Lower lobe of right lung (tissue), 2 donors: ENCODE results near the gene GLB1L2. TPM values are rescaled to one million over a fixed set of nuclear protein-coding genes. Genes with fewer than 3 reads are reported as not detected.

ENCODE experiments used
- ATAC-seq, 2 donors: fragments of 200-7000 bp; cut with Tn5 transposase; one replicate each; pipeline ENCODE4 v1.9.1; 2020 to 2022; ENCODE audit warnings: mild to moderate bottlenecking in 2 of 2, moderate library complexity in 2 of 2
- DNase-seq: peaks from one replicate; pipeline ENCODE4 v3.0.0-alpha.2; 2020
- H3K27ac ChIP-seq: fragments of 200-600 bp; one replicate; pipeline ENCODE4 v1.8.0; 2022
- H3K27me3 ChIP-seq: fragments of 200-600 bp; one replicate; pipeline ENCODE4 v1.8.0; 2022; ENCODE audit warnings: low read depth
- H3K36me3 ChIP-seq: fragments of 200-600 bp; one replicate; pipeline ENCODE4 v1.8.0; 2022; ENCODE audit warnings: mild to moderate bottlenecking
- H3K4me1 ChIP-seq: fragments of 200-600 bp; one replicate; pipeline ENCODE4 v1.8.0; 2022
- H3K4me3 ChIP-seq: fragments of 200-600 bp; one replicate; pipeline ENCODE4 v1.8.0; 2022; ENCODE audit warnings: mild to moderate bottlenecking
- H3K9me3 ChIP-seq: fragments of 200-600 bp; one replicate; pipeline ENCODE4 v1.8.0; 2022
- intact Hi-C: fragments of 100-400 bp; cut with DNase I; formaldehyde crosslinking; loops from one replicate; pipeline ENCODE4 v1.11.0; 2022
- total RNA-seq: library from RNA; stranded (reverse); fragmentation: NEBNext Ultra II Directional; extraction: Animal tissue kit (Norgen Biotek cat#: 25700); gene quantifications from one replicate; pipeline ENCODE4 v1.2.1, GENCODE V29; 2021
- TF ChIP-seq, protein P1 (sequence below): fragments of 200-600 bp; IDR thresholded peaks from one replicate; pipeline ENCODE4 v1.8.0; 2022; ENCODE audit warnings: antibody characterized with exemption, mild to moderate bottlenecking
- donor health status: DM: no; HTN: yes; CAD: no; lungs with severe emphysema.

GLB1L2 gene
- total RNA-seq, 1 donor from 2014 or later, result 5.1 TPM

DNA sequence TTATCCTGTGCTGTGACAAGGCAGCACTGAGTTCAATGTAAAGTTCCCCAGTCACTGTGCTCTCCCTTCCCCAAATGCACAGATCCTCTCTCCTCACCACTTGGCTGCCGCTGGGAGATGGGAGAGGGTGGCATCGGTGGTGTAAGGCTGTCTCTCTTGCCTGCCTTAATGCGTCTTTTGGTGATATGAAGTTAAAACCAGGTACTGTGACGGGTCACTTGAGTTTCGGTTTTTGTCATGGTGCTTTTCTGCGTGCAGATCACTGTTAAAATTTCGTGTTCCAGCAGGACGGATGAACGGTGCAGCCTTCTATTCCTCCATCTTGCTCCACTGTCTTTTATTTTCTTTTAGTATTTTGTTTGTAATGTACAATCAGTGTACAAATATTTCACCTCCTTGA, 18.6 kb downstream of the GLB1L2 start:
- no peaks in the 10 kb centered on the region for H3K36me3 ChIP-seq
- no peak overlapping the region for H3K27ac ChIP-seq
- DNase-seq (no peak), ATAC-seq (no peak)
- H3K4me1 ChIP-seq, result no peaks in the 10 kb centered on the region
- no peaks in the 10 kb centered on the region for H3K27me3 ChIP-seq
- no peaks in the 10 kb centered on the region for H3K9me3 ChIP-seq
- TF ChIP-seq, protein P1, sequence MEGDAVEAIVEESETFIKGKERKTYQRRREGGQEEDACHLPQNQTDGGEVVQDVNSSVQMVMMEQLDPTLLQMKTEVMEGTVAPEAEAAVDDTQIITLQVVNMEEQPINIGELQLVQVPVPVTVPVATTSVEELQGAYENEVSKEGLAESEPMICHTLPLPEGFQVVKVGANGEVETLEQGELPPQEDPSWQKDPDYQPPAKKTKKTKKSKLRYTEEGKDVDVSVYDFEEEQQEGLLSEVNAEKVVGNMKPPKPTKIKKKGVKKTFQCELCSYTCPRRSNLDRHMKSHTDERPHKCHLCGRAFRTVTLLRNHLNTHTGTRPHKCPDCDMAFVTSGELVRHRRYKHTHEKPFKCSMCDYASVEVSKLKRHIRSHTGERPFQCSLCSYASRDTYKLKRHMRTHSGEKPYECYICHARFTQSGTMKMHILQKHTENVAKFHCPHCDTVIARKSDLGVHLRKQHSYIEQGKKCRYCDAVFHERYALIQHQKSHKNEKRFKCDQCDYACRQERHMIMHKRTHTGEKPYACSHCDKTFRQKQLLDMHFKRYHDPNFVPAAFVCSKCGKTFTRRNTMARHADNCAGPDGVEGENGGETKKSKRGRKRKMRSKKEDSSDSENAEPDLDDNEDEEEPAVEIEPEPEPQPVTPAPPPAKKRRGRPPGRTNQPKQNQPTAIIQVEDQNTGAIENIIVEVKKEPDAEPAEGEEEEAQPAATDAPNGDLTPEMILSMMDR, result no peak
- intact Hi-C loops, result no loop called here
- no peak overlapping the region for H3K4me3 ChIP-seq

DNA sequence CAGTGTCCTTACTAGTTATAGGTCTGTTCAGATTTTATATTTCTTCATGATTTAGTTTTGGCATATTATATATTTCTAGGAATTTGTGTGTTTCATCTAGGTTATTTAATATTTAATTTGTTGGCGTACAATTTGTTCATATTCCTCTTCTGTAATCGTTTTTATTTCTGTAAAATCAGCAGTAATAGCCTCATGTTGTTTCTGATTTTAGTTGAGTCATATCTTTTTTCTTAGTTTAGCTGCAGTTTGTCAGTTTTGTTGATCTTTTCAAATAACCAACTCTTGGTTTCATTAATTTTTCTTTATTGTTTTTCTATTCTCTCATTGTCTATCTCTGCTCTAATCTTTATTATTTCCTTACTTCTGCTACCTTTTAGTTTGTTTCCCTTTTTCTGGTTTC, 20.3 kb downstream of the GLB1L2 start:
- no peaks in the 10 kb centered on the region for H3K27me3 ChIP-seq
- no peaks in the 10 kb centered on the region for H3K36me3 ChIP-seq
- TF ChIP-seq, protein P1, result no peak
- no peak overlapping the region for H3K27ac ChIP-seq
- no peaks in the 10 kb centered on the region for H3K9me3 ChIP-seq
- ATAC-seq, result no peak
- no peak overlapping the region for H3K4me3 ChIP-seq
- no peak for DNase-seq
- intact Hi-C loops, result no loop called here
- H3K4me1 ChIP-seq, result no peaks in the 10 kb centered on the region

DNA sequence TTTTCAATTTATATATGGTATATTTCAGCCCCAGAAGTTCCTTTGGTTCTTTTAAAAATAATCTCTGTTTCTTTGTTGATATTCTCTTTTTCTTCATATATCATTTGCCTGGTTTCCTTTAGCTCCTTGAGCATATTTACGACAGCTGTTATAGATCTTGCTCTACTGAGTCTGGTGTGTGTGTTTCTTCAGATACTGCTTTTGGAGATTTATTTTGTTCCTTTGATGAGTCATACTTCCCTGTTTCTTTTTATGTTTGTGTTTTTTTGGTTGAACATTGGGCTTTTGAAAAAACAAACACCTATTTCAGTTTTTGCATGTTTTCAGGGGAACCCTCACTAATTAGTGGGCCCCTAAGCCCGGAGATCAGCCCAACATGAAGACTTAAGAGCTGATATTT, 23.3 kb downstream of the GLB1L2 start:
- H3K9me3 ChIP-seq, result no peaks in the 10 kb centered on the region
- H3K4me3 ChIP-seq, result no peak overlapping the region
- no peaks in the 10 kb centered on the region for H3K36me3 ChIP-seq
- no peak for DNase-seq
- H3K27me3 ChIP-seq, result no peaks in the 10 kb centered on the region
- TF ChIP-seq, protein P1, result no peak
- intact Hi-C loops, result no loop called here
- H3K4me1 ChIP-seq, result peaks cover 2% of the 10 kb centered on the region
- no peak for ATAC-seq
- no peak overlapping the region for H3K27ac ChIP-seq

DNA sequence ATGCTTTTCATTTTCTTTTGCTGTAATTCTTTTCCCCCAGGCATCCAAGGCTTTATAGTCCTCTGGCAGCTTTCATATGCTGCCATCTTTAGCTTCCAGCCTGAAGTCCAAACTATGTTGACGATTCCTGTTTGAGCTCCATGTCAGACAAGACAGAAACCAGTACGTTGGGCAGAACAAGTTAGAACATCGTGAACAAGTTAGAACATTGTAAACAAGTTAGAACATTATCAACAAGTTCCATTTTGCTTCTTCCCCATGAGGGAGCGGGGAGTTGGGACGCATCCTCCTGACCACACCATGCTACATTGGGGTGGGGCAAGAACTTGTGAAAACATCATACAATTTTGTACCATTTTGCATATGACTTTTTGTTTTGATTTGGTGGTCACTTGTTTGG, 23.9 kb downstream of the GLB1L2 start:
- H3K27me3 ChIP-seq, result no peaks in the 10 kb centered on the region
- H3K9me3 ChIP-seq, result no peaks in the 10 kb centered on the region
- H3K36me3 ChIP-seq, result no peaks in the 10 kb centered on the region
- no peak for ATAC-seq
- H3K4me1 ChIP-seq, result peaks cover 6% of the 10 kb centered on the region
- intact Hi-C loops, result no loop called here
- no peak overlapping the region for H3K27ac ChIP-seq
- no peak overlapping the region for H3K4me3 ChIP-seq
- TF ChIP-seq, protein P1, result no peak
- DNase-seq, result no peak

DNA sequence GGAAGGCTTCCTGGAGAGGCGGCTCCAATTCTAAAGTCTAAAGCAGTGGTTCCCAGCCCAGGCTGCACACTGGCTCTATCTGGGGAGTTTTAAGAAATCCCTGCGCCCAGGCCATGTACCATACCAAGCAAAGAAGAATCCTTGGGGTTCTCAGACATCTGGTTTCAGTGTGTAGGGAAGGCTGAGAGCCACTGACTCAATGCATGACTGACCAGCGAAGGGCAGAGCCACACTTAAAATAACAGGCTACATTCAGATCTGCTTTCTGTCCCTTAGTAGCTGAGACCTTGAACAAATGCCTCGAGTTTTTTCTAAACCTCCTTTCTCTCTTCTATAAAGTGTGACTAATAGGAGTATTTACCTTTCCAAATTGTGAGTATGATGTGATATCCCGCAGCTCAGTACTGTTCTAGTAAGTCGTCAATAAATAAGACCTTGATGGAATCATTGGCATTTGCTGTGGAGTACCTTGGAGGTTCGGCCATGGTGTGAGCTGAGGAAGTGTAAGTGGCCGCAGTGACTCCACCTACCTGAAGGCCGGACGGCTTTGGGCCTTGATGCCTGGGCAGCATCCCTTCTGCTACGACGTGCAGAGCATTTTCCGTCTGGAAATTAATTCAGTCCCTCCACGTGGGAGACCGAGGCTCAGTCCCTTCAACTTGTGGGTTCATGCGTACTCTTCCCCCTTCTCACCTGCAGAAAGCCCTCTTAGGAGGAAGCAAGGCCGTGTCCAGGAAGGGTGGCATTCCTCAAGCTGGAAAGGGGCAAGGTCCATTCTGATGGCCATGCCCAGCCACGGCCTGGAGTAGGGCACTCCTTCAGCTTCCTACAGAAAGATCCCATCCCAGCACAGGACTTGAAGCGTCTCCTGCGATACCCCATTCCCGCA, 25.1 kb downstream of the GLB1L2 start:
- no peak for ATAC-seq
- intact Hi-C loops, result no loop called here
- peaks cover 6% of the 10 kb centered on the region for H3K4me1 ChIP-seq

More for the DNA sequence above, 25.1 kb downstream of the GLB1L2 start:
- Histone ChIP-seq H3K36me3 (no peaks in the 10 kb centered on the region), H3K27ac (no peak overlapping the region), H3K27me3 (no peaks in the 10 kb centered on the region), H3K9me3 (no peaks in the 10 kb centered on the region), H3K4me3 (no peak overlapping the region)
- TF ChIP-seq, protein P1, result no peak
- DNase-seq, result no peak
